HEK293 (cell line): Measurements from ENCODE around the gene ATP2A3.

Source experiments
- CTCF ChIA-PET: fragments of 350-600 bp; formaldehyde crosslinking; extraction: SDS; loops from one replicate; lab custom pipeline; 2021; ENCODE audit warnings: antibody characterized with exemption; lab: Yijun Ruan, JAX
- POLR2A ChIA-PET: fragments of 300-600 bp; formaldehyde crosslinking; extraction: SDS; loops from one replicate; lab custom pipeline; 2020; ENCODE audit warnings: antibody characterized with exemption, inconsistent platforms; lab: Yijun Ruan, JAX
- H3K27ac ChIP-seq: fragments of 200-500 bp; sonication (Bioruptor generic); 2 replicates; pipeline ENCODE4 v1.5.1; 2014; ENCODE audit warnings: low read depth, low read length, control low read depth, inconsistent platforms; ENCODE audit errors: extremely low read depth
- H3K36me3 ChIP-seq, 2 experiments: fragments of 200-500 bp in 1 of 2; sonication (Bioruptor generic) in 1 of 2; 1 replicate in 1 of 2; 2 replicates in 1 of 2; pipeline ENCODE4 v1.5.1; 2014 to 2017; ENCODE audit warnings: inconsistent platforms in 2 of 2, low read length in 2 of 2; ENCODE audit not compliant: control insufficient read depth in 2 of 2, insufficient read depth in 1 of 2
- H3K4me1 ChIP-seq: fragments of 200-500 bp; sonication (Bioruptor generic); 2 replicates; pipeline ENCODE4 v1.5.1; 2014; ENCODE audit warnings: mild to moderate bottlenecking, low read length, inconsistent platforms; ENCODE audit not compliant: control insufficient read depth, insufficient read depth
- H3K4me3 ChIP-seq: 2 replicates; pipeline ENCODE4 v1.5.1; 2011; ENCODE audit warnings: low read depth, mild to moderate bottlenecking, control low read depth, low read length, moderate library complexity
- H3K9me3 ChIP-seq: fragments of 200-500 bp; sonication (Bioruptor generic); 2 replicates; pipeline ENCODE4 v1.5.1; 2014; ENCODE audit warnings: low read depth, low read length, inconsistent platforms; ENCODE audit not compliant: control insufficient read depth, insufficient read depth
- EGR2 ChIP-seq: fragments of 450-650 bp; formaldehyde crosslinking; IDR thresholded peaks from 2 replicates; pipeline ENCODE4 v1.5.1; 2016; ENCODE audit warnings: low read depth, missing biosample characterization, missing genetic modification characterization
- GLIS2 ChIP-seq: fragments of 450-650 bp; formaldehyde crosslinking; IDR thresholded peaks from 2 replicates; pipeline ENCODE4 v1.5.1; 2016; ENCODE audit warnings: missing biosample characterization, missing genetic modification characterization
- HOXD13 ChIP-seq: sonication (generic); formaldehyde crosslinking; IDR thresholded peaks from 2 replicates; pipeline ENCODE4 v1.8.0; 2022; ENCODE audit warnings: missing genetic modification reagents, borderline replicate concordance
- KLF1 ChIP-seq: fragments of 450-650 bp; formaldehyde crosslinking; IDR thresholded peaks from 2 replicates; pipeline ENCODE4 v1.5.1; 2016; ENCODE audit warnings: missing biosample characterization, missing genetic modification characterization
- MEIS1 ChIP-seq: sonication (generic); formaldehyde crosslinking; IDR thresholded peaks from 2 replicates; pipeline ENCODE4 v1.8.1; 2022; ENCODE audit warnings: missing genetic modification reagents, mild to moderate bottlenecking, borderline replicate concordance
- OVOL3 ChIP-seq: fragments of 450-650 bp; formaldehyde crosslinking; IDR thresholded peaks from 2 replicates; pipeline ENCODE4 v1.5.1; 2016; ENCODE audit warnings: missing biosample characterization, missing genetic modification characterization
- PRDM10 ChIP-seq: fragments of 450-650 bp; formaldehyde crosslinking; IDR thresholded peaks from 2 replicates; pipeline ENCODE4 v1.5.1; 2016; ENCODE audit warnings: missing biosample characterization, missing genetic modification characterization
- ZFHX2 ChIP-seq: fragments of 450-650 bp; formaldehyde crosslinking; conservative IDR thresholded peaks from 2 replicates; pipeline ENCODE4 v1.5.1; 2016; ENCODE audit warnings: missing biosample characterization, missing genetic modification characterization
- ZIC2 ChIP-seq: fragments of 450-650 bp; formaldehyde crosslinking; IDR thresholded peaks from 2 replicates; pipeline ENCODE4 v1.5.1; 2016; ENCODE audit warnings: missing biosample characterization, missing genetic modification characterization
- ZNF248 ChIP-seq: fragments of 450-650 bp; formaldehyde crosslinking; IDR thresholded peaks from 2 replicates; pipeline ENCODE4 v1.5.1; 2017; ENCODE audit warnings: missing biosample characterization, missing genetic modification characterization
- ZNF26 ChIP-seq: fragments of 450-650 bp; formaldehyde crosslinking; IDR thresholded peaks from 2 replicates; pipeline ENCODE4 v1.5.1; 2016; ENCODE audit warnings: missing biosample characterization, missing genetic modification characterization
- ZNF623 ChIP-seq: fragments of 450-650 bp; formaldehyde crosslinking; IDR thresholded peaks from 2 replicates; pipeline ENCODE4 v1.5.1; 2016; ENCODE audit warnings: missing biosample characterization, missing genetic modification characterization
- TF ChIP-seq, protein P1 (sequence below): fragments of 450-650 bp; formaldehyde crosslinking; IDR thresholded peaks from 2 replicates; pipeline ENCODE4 v1.5.1; 2016; ENCODE audit warnings: missing biosample characterization, missing genetic modification characterization

ATP2A3 gene

GRCh38 chr17:3905017-3905520, 59.2 kb downstream of the ATP2A3 start:
- TF ChIP-seq KLF1 (tag by site-specific recombination), result peak; percentile 73
- 0 out of 2 replicates have a peak, but pooled peaks have one; percentile 21 for TF ChIP-seq ZFHX2
- no peak for TF ChIP-seq OVOL3 (tag by site-specific recombination)
- TF ChIP-seq ZNF248 (tag by site-specific recombination), result no peak
- TF ChIP-seq, protein P1, sequence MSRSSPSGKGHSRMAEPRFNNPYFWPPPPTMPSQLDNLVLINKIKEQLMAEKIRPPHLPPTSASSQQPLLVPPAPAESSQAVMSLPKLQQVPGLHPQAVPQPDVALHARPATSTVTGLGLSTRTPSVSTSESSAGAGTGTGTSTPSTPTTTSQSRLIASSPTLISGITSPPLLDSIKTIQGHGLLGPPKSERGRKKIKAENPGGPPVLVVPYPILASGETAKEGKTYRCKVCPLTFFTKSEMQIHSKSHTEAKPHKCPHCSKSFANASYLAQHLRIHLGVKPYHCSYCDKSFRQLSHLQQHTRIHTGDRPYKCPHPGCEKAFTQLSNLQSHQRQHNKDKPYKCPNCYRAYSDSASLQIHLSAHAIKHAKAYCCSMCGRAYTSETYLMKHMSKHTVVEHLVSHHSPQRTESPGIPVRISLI (tag by site-specific recombination), result no peak
- TF ChIP-seq ZNF623 (tag by site-specific recombination), result no peak
- TF ChIP-seq EGR2 (tag by site-specific recombination), result peak; percentile 35
- POLR2A ChIA-PET, result interaction anchor here (0.6 kb wide), 1 partner anchor 58 kb away, joined by 4 read pairs; no protein-coding TSS in a partner anchor
- Histone ChIP-seq H3K36me3 (no peaks in the 10 kb centered on the region), H3K4me3 (no peak overlapping the region), H3K4me1 (no peaks in the 10 kb centered on the region), H3K27ac (no peak overlapping the region), H3K9me3 (no peaks in the 10 kb centered on the region)
- CTCF ChIA-PET, result interaction anchor here (4.1 to 7.3 kb wide), 2 partner anchors 8 to 60 kb away, joined by 52 to 60 read pairs; partner anchors contain the start of gene NCBP3

GRCh38 chr17:3904501-3904900, 59.7 kb downstream of the ATP2A3 start:
- ChIA-PET POLR2A (interaction anchor here (0.6 kb wide), 1 partner anchor 57 kb away, joined by 4 read pairs; no protein-coding TSS in a partner anchor), CTCF (interaction anchor here (0.7 to 7.3 kb wide), 4 partner anchors 9 to 812 kb away, joined by 3 to 60 read pairs (median 28); partner anchors contain the start of gene NCBP3)
- no peak overlapping the region for H3K4me3 ChIP-seq
- H3K9me3 ChIP-seq, result no peaks in the 10 kb centered on the region
- TF ChIP-seq MEIS1 (CRISPR knock-in tag) (no peak), GLIS2 (tag by site-specific recombination) (0 out of 2 replicates have a peak, but pooled peaks have one; percentile 24)
- no peaks in the 10 kb centered on the region for H3K36me3 ChIP-seq
- no peak overlapping the region for H3K27ac ChIP-seq
- H3K4me1 ChIP-seq, result no peaks in the 10 kb centered on the region

DNA sequence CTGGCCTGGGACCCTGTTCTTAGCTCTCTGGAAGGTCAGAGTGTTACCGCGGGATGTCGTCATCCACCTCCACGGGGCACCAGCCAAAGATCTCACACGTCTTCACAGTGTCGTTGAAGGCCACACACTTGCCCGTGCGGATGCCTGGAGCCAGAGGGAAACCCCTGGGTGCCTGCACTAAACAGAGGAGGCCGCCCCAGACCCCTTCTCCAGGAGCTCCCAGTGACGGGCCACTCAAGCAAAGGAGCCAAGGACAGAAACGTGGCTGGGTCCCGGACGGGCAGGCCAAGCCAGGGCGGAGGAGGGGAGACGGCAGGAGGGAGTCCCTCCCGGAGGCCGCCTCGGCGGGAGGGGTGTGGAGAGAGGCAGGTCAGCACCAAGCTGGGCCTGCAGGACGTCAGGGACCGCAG, 60.4 kb downstream of the ATP2A3 start:
- POLR2A ChIA-PET, result interaction anchor here (0.6 kb wide), 1 partner anchor 11 kb away, joined by 3 read pairs; the partner anchor contains the start of gene CAMKK1
- CTCF ChIA-PET, result interaction anchor here (0.7 to 7.3 kb wide), 3 partner anchors 9 to 813 kb away, joined by 3 to 60 read pairs (median 3); no protein-coding TSS in a partner anchor
- no peak overlapping the region for H3K27ac ChIP-seq

More for the DNA sequence above, 60.4 kb downstream of the ATP2A3 start:
- TF ChIP-seq HOXD13, result 0 out of 2 replicates have a peak, but pooled peaks have one; percentile 23
- TF ChIP-seq ZIC2 (tag by site-specific recombination), result peak; percentile 75
- TF ChIP-seq PRDM10 (tag by site-specific recombination), result no peak
- TF ChIP-seq ZNF26 (tag by site-specific recombination), result no peak
- Histone ChIP-seq H3K36me3 (no peaks in the 10 kb centered on the region), H3K9me3 (no peaks in the 10 kb centered on the region), H3K4me1 (no peaks in the 10 kb centered on the region), H3K4me3 (no peak overlapping the region)
